Esophagus muscularis mucosa (tissue), 3 donors: ENCODE data around the gene GOLGA3.

Experiments
- POLR2AphosphoS5 ChIP-seq, 2 donors: sonication (generic); formaldehyde crosslinking; IDR thresholded peaks; one replicate each; pipeline ENCODE4 v1.6.1; 2017; ENCODE audit warnings: antibody characterized with exemption in 2 of 2
- TF ChIP-seq, protein P1 (sequence below), 3 experiments: fragments of 200-600 bp in 2 of 3; fragments of 450-650 bp in 1 of 3; sonication (generic) in 2 of 3; IDR thresholded peaks; one replicate each; pipeline ENCODE4 v1.5.1; 2017 to 2019; ENCODE audit warnings: antibody characterized with exemption in 3 of 3, mild to moderate bottlenecking in 2 of 3, moderate library complexity in 1 of 3

DNA sequence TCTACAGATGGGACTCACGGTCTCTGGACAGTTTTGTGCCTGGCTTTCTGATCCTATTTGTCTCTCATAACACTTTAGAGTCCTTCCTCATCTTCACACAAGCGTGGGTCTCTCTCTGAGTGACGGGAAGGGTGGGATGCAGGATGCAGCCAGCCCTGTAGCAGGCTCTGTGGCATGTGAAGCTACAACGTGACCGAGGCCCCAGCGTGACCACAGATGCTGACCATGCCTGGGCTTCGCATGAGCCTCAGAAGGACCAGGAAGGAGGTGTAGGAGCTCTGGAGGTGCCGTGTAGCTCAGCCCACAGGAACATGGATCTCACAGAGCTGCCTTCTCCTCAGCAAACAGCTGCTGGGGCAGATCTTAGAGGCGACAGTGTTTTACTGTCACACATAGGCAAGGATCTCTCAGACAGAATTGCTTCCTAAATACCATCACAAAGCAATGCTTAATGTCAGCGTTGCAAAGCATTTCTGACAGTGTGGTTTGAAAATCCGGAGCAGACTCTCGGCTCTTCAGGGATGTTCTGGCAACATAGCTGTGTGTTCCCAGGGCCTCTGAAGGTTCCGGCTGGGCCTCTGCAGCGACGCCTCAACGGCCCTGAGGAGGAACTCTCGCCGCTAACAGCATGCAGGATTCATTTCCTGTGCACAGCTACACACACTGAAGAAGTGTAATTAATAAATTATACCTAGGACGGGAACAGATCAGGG, 88.9 kb downstream of the GOLGA3 start:
- no peak for TF ChIP-seq POLR2AphosphoS5 (IDR thresholded peaks at IDR 0.05)
- TF ChIP-seq, protein P1, sequence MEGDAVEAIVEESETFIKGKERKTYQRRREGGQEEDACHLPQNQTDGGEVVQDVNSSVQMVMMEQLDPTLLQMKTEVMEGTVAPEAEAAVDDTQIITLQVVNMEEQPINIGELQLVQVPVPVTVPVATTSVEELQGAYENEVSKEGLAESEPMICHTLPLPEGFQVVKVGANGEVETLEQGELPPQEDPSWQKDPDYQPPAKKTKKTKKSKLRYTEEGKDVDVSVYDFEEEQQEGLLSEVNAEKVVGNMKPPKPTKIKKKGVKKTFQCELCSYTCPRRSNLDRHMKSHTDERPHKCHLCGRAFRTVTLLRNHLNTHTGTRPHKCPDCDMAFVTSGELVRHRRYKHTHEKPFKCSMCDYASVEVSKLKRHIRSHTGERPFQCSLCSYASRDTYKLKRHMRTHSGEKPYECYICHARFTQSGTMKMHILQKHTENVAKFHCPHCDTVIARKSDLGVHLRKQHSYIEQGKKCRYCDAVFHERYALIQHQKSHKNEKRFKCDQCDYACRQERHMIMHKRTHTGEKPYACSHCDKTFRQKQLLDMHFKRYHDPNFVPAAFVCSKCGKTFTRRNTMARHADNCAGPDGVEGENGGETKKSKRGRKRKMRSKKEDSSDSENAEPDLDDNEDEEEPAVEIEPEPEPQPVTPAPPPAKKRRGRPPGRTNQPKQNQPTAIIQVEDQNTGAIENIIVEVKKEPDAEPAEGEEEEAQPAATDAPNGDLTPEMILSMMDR (IDR thresholded peaks at IDR 0.05): no peak
